ENCODE data around the gene PHOX2A. TPM values are rescaled to one million over a fixed set of nuclear protein-coding genes. Genes with fewer than 3 reads are reported as not detected.

PHOX2A gene
- total and polyA plus RNA-seq, 2 donors: 0.05 to 0.11 TPM

Other genes with a start within 250 kb of the PHOX2A start
- 2.0 TPM for gene IL18BP, start 245.3 kb downstream of the PHOX2A start, total RNA-seq
- 10.8 TPM for gene IL18BP, start 245.3 kb downstream of the PHOX2A start, polyA plus RNA-seq
- 76.4 TPM for gene NUMA1, start 163.6 kb downstream of the PHOX2A start, total RNA-seq
- 210 TPM for gene NUMA1, start 163.6 kb downstream of the PHOX2A start, polyA plus RNA-seq
- 5.3 TPM for gene LRRC51, start 163.3 kb downstream of the PHOX2A start, total RNA-seq
- gene LRRC51, start 163.3 kb downstream of the PHOX2A start, polyA plus RNA-seq: 5.3 TPM
- 74.5 TPM for gene LAMTOR1, start 140.9 kb downstream of the PHOX2A start, total RNA-seq
- 104 TPM for gene LAMTOR1, start 140.9 kb downstream of the PHOX2A start, polyA plus RNA-seq
- gene TOMT, start 138.3 kb downstream of the PHOX2A start, total RNA-seq: not detected
- gene TOMT, start 138.3 kb downstream of the PHOX2A start, polyA plus RNA-seq: not detected
- gene ANAPC15, start 131.5 kb downstream of the PHOX2A start, total RNA-seq: 89.9 TPM
- 56.3 TPM for gene ANAPC15, start 131.5 kb downstream of the PHOX2A start, polyA plus RNA-seq
- gene FOLR3, start 108.5 kb downstream of the PHOX2A start, total RNA-seq: 0.33 TPM
- gene FOLR3, start 108.5 kb downstream of the PHOX2A start, polyA plus RNA-seq: 0.82 TPM
- 0.47 TPM for gene FOLR1, start 52.0 kb downstream of the PHOX2A start, total RNA-seq
- gene FOLR1, start 52.0 kb downstream of the PHOX2A start, polyA plus RNA-seq: 0.98 TPM
- 27.8 TPM for gene FOLR2, start 27.4 kb downstream of the PHOX2A start, total RNA-seq
- 32.7 TPM for gene FOLR2, start 27.4 kb downstream of the PHOX2A start, polyA plus RNA-seq
- gene INPPL1, start 19.4 kb downstream of the PHOX2A start, total RNA-seq: 27.7 TPM
- gene INPPL1, start 19.4 kb downstream of the PHOX2A start, polyA plus RNA-seq: 58.3 TPM
- gene CLPB, start 190.4 kb upstream of the PHOX2A start, total RNA-seq: 11.5 TPM
- 6.5 TPM for gene CLPB, start 190.4 kb upstream of the PHOX2A start, polyA plus RNA-seq